ENCODE data around the gene KLF5. TPM values are rescaled to one million over a fixed set of nuclear protein-coding genes. Genes with fewer than 3 reads are reported as not detected.

Gene KLF5
- polyA plus RNA-seq, 3 donors: 1.8 to 6.5 (median 3.6) TPM

GRCh38 chr13:73015805-73016204, 43.0 kb upstream of the KLF5 start:
- no peak overlapping the region for H3K4me2 ChIP-seq (replicated peaks; ENCODE audit: extremely low read depth, low read length, poor library complexity, severe bottlenecking)
- peaks cover 2 to 7% of the 10 kb centered on the region in 2 donors for H3K36me3 ChIP-seq (replicated peaks in 1 of 2; ENCODE audit: control insufficient read depth in 1 of 2, insufficient read depth in 2 of 2, low read length in 2 of 2)
- H3K4me1 ChIP-seq (ENCODE audit: control insufficient read depth in 1 of 2, insufficient read depth in 2 of 2, low read length in 2 of 2): no peaks in the 10 kb centered on the region
- no CpG with 5 or more reads among the region's 1 CpG for WGBS (ENCODE audit: insufficient coverage)
- no peak for TF ChIP-seq CTCF (IDR thresholded peaks at IDR 0.05)
- H3K4me3 ChIP-seq (replicated peaks in 1 of 3; ENCODE audit: low read depth in 2 of 3, low read length in 3 of 3): no peak overlapping the region
- no peaks in the 10 kb centered on the region for H4K20me1 ChIP-seq (ENCODE audit: insufficient read depth, low read length)
- DNase-seq: no peak
- no peaks in the 10 kb centered on the region for H3K9me3 ChIP-seq (replicated peaks in 1 of 2; ENCODE audit: control insufficient read depth in 1 of 2, insufficient read depth in 1 of 2, low read length in 2 of 2)
- Mint-ChIP-seq H3K27me3 (ENCODE audit: low read depth in 3 of 3) (peaks cover 0 to 5% (median 0%) of the 10 kb centered on the region in 3 donors), H3K4me3 (no peak overlapping the region), H3K27ac (no peak overlapping the region), H3K9me3 (peaks cover 0 to 6% (median 0%) of the 10 kb centered on the region in 7 donors), H3K36me3 (peaks cover 15 to 23% of the 10 kb centered on the region in 2 donors), H3K4me1 (no peaks in the 10 kb centered on the region)
- H3K27me3 ChIP-seq (ENCODE audit: control insufficient read depth in 2 of 2, insufficient read depth in 2 of 2, low read length in 2 of 2): no peaks in the 10 kb centered on the region
- H3K27ac ChIP-seq (ENCODE audit: low read depth in 1 of 2, low read length in 2 of 2): no peak overlapping the region
- H2AFZ ChIP-seq (ENCODE audit: insufficient read depth, low read depth, low read length, poor library complexity, severe bottlenecking): no peak overlapping the region
- intact Hi-C loops (cut with micrococcal nuclease): no loop called here
- H3K79me2 ChIP-seq (ENCODE audit: insufficient read depth, low read length): no peaks in the 10 kb centered on the region
- no peak overlapping the region for H3K9ac ChIP-seq (ENCODE audit: insufficient read depth, low read length, poor library complexity, severe bottlenecking)

GRCh38 chr13:73018336-73018735, 40.5 kb upstream of the KLF5 start:
- no CpG with 5 or more reads among the region's 1 CpG for WGBS (ENCODE audit: insufficient coverage)
- intact Hi-C loops (cut with micrococcal nuclease): no loop called here
- Histone ChIP-seq H3K4me3 (replicated peaks in 1 of 3; ENCODE audit: low read depth in 2 of 3, low read length in 3 of 3) (no peak overlapping the region), H3K27me3 (ENCODE audit: control insufficient read depth in 2 of 2, insufficient read depth in 2 of 2, low read length in 2 of 2) (no peaks in the 10 kb centered on the region), H3K4me1 (ENCODE audit: control insufficient read depth in 1 of 2, insufficient read depth in 2 of 2, low read length in 2 of 2) (no peaks in the 10 kb centered on the region), H2AFZ (ENCODE audit: insufficient read depth, low read depth, low read length, poor library complexity, severe bottlenecking) (no peak overlapping the region), H3K9ac (ENCODE audit: insufficient read depth, low read length, poor library complexity, severe bottlenecking) (no peak overlapping the region), H3K4me2 (replicated peaks; ENCODE audit: extremely low read depth, low read length, poor library complexity, severe bottlenecking) (no peak overlapping the region), H3K36me3 (replicated peaks in 1 of 2; ENCODE audit: control insufficient read depth in 1 of 2, insufficient read depth in 2 of 2, low read length in 2 of 2) (peaks cover 2 to 7% of the 10 kb centered on the region in 2 donors), H3K79me2 (ENCODE audit: insufficient read depth, low read length) (no peaks in the 10 kb centered on the region), H4K20me1 (ENCODE audit: insufficient read depth, low read length) (no peaks in the 10 kb centered on the region), H3K9me3 (replicated peaks in 1 of 2; ENCODE audit: control insufficient read depth in 1 of 2, insufficient read depth in 1 of 2, low read length in 2 of 2) (no peaks in the 10 kb centered on the region), H3K27ac (ENCODE audit: low read depth in 1 of 2, low read length in 2 of 2) (no peak overlapping the region)
- peaks cover 0 to 2% (median 0%) of the 10 kb centered on the region in 7 donors for H3K9me3 Mint-ChIP-seq
- H3K4me1 Mint-ChIP-seq: no peaks in the 10 kb centered on the region
- H3K27me3 Mint-ChIP-seq (ENCODE audit: low read depth in 3 of 3): peaks cover 0 to 3% (median 0%) of the 10 kb centered on the region in 3 donors
- DNase-seq: no peak
- H3K27ac Mint-ChIP-seq: no peak overlapping the region
- TF ChIP-seq CTCF (IDR thresholded peaks at IDR 0.05): no peak
- H3K36me3 Mint-ChIP-seq: peaks cover 7 to 11% of the 10 kb centered on the region in 2 donors
- no peak overlapping the region for H3K4me3 Mint-ChIP-seq
